Testis (tissue), 2 donors: ENCODE data around the gene TMEM171.

ENCODE experiments used
- CTCF ChIP-seq, 3 experiments: fragments of 450-650 bp in 2 of 3; fragments of 200-600 bp in 1 of 3; sonication (generic) in 1 of 3; IDR thresholded peaks; one replicate each; pipeline ENCODE4 v1.5.1; 2016 to 2019; ENCODE audit warnings: antibody characterized with exemption in 3 of 3, mild to moderate bottlenecking in 2 of 3, moderate library complexity in 1 of 3
- POLR2A ChIP-seq: fragments of 450-650 bp; IDR thresholded peaks from one replicate; pipeline ENCODE4 v1.6.1; 2017; ENCODE audit warnings: antibody characterized with exemption, mild to moderate bottlenecking, moderate library complexity

- TF ChIP-seq CTCF (IDR thresholded peaks at IDR 0.05) (no peak), POLR2A (no peak)
Measured at GRCh38 chr5:73131711-73132425, 11.5 kb downstream of the TMEM171 start.
